Non-pigmented ciliary epithelial cell (primary cell): ENCODE measurements around the gene TTBK2.

Source experiments
- DNase-seq: peaks from one replicate; pipeline ENCODE4 v3.0.0-alpha.2; 2010; ENCODE audit warnings: low read depth

TTBK2 gene

DNA sequence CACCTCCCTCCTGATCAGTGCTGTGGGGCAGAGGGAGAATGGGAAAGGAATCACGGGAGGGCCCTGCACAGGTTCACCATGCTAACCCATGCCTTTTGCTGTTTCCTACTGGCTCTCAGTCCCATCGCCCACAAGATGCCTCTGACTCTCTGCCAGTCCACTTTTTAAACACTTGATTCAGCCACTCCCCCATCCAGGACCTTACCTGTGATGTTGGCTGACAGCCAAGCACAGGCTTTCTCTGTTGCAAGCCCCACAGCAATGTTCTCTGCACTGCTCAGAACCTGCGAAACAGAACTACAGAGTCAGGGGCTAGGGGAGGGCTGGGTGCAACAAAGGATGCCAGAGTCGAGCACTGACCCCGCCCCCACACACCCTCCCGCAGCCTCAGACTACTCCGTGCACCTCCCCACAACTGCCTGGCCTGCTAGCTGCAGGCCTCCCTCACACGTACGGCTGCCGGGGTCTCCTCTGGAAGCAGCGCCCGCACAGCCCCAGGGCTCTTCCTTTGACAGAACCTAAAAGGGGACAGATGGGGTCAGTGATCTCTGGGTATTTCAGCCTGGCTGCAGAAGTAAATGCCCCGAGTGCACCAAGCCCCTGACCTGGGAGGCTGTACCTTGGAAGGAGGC, 192.7 kb downstream of the TTBK2 start:
- DNase-seq: no peak

DNA sequence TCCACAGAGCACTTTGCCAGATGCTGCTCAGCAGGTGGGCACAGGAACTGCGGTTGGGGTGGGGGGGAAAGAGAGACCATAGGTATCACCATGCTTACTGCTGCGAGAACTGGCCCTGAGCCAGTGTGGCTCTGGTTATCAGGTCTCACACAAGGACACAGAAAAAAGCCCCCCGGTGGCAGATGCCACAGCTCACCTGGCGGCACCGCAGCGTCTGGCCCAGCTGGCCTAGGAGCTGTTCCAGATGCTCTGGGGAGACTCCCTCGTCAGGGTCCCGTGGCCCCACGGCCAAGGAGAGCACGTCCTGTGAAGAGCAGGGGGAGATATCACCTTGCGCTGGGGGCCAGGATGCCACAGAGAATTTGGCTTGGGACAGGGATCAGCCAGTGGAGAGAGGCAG, 194.5 kb downstream of the TTBK2 start:
- DNase-seq: no peak

DNA sequence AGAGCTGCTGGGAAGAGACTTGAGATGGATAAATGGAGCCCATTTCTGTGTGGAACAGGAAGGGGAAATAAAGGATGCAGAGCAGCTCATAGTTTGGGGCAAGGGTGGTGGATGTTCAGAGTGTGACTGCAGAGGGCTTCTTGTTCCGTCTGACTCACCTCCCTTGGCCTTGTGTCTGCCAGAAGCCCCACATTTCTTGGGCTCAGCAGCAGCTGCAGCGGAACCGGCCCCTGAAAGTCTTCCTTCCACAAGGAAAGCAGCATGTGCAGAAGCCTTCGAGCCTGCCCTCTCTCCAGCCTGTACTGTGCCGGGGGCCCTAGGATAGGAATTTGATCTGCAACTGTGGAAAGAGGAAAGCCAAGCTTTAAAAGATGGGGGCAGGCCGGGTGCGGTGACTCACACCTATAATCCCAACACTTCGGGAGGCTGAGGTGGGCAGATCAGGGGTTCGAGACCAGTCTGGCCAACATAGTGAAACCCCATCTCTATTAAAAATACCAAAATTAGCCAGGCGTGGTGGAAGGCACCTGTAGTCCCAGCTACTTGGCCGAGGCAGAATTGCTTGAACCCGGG, 195.2 kb downstream of the TTBK2 start:
- DNase-seq: no peak

- DNase-seq: no peak
These were observed 196.3 kb downstream of the TTBK2 start for GRCh38 chr15:42724276-42724675.

DNA sequence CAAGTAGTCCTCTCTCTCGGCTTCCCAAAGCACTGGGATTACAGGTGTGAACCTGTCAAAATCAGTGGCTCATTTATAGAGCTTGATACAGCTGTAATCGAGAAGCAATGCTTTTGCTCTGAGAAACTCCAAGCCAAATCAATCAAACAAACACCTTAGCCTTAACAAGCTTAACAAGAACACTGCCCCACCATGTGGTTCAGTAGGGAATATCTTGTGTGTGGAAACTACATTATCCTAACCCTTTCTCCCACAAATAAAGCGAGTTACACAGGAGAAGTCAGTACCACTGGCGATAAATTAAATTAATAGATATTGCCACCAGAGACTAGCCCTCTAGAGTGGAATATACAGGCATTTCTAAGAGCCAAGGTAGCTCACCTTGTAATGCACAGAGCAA, 197.5 kb downstream of the TTBK2 start:
- DNase-seq: no peak

DNA sequence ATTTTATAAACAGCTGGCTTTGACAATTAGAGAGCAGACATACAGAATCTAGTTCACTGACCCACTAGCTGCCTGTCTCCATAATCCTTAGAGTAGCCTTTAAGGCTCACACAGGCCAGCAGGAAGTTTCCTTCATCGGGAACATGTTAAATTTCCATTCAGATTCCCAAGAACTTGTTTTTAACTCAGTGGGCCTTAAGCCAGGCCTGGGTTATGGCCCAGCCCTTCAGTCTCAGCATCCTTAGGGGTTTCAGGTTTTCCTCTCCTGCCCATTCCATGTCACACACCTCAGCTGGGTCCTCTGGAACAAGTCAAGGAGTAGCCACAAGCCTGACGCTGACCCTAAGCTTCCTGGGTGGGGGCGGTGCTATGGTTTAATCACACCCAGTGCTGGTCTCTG, 198.7 kb downstream of the TTBK2 start:
- DNase-seq: no peak

- DNase-seq: no peak
These were observed 199.6 kb downstream of the TTBK2 start for GRCh38 chr15:42721016-42721415.

DNA sequence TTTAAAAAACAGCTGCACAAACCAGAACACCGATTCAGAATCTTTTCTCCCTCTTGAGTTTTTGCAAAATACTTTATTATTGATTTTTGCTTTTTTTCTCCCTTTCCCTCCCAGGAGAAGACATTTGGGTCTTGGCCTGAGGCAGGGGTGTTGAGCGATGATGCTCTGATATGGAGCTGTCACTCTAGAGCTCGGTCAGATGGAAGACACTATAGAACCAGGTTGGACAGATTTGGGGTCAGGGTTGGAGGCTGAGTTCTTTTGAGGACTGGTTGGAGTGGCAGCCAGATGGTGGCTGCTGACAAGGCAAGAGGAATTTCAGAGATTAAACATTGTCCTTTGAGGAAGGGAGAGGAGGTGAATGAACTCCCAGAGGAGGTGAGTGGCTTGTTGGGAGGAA, 200.5 kb downstream of the TTBK2 start:
- DNase-seq: no peak

DNA sequence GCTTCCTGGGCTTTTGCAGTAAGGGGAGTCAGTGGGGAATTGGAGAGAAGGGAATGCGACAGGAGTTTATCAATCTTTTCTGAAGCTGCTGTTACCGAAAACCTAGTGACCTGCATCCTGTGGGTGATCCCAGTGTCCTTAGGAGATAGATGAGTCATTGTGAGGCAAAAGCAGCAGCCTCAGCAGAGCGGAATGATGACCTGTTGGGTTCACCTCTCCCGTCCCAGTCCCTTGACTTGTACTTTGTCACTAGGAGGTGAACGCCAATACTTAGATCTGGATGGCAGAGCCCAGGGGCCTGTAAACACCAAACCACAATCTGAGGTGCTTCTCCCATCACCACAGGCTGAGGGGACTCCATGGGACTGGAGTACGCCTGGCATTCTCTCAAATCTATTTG, 201.5 kb downstream of the TTBK2 start:
- DNase-seq: no peak

DNA sequence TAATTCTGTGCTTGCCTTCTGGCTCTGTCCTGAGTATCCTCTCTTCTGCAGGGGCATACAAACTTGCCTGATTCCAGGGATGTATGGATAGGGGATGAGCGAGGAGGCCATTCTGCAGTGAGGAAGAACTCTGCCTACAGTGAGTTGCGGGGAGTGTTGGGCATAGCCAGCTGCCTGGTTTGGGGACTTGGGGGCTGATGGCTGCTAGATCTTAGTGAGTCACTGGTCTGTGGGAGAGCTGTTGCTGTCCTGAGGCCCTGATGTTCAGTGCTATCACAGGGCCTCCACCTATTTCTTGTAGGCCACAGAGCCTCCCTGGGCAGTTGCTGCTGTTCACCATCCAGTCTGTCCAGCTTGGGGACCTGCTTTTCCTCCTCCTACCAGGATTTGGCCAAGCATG, 204.0 kb downstream of the TTBK2 start:
- DNase-seq: no peak

DNA sequence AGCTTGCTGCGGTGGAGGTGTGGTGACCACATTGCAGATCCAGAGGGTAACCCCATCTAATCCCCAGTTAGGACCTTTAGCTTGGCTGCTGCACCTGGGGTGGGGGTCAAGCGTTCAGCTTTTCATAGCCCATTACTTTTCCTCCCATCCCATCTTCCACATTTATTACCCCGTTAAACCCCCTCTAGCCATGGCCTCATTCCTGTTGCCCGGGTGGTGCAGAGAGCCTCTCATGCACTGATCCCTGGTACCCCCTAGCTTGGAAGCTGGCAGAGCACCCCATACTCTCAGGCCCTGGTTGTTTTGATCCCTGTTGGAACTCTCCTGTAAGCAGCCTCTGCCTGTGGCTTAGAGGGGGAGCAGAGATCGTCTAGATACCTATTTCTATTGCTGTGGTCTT, 204.5 kb downstream of the TTBK2 start:
- no peak for DNase-seq

DNA sequence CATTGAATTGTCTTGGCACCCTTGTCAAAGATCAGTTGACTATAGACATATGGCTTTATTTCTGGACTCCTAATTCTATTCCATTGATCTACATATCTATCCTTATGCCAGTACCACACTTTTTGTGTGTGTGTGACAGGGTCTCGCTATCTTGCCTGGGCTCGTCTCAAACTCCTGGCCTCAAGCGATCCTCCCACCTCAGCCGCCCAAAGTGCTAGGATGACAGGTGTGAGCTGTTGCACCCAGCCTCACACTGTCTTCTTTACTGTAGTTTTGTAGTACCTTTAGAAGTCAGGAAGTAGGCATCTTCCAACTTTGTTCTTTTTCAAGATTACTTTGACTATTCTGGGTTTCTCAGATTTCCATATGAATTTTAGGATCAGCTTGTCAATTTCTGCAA, 208.0 kb downstream of the TTBK2 start:
- DNase-seq: no peak

GRCh38 chr15:42711746-42712145, 208.8 kb downstream of the TTBK2 start:
- no peak for DNase-seq

DNA sequence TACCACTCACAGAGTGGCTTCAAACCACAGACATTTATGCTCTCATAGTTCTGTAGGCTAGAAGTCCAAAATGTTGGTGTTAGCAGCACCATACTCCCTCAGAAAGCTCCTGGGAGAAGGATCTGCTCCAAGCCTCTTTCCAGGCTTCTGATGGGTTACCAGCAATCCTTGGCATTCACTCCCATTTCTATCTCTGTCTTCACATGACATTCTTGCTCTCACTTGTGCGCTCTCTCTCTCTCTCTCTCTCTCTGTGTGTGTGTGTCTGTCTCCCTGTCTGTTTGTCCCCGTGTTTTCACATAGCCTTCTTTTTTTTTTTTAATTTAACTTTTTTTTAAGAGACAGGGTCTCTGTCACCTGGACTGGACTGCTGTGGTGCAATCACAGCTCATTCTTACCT, 209.9 kb downstream of the TTBK2 start:
- DNase-seq: no peak

DNA sequence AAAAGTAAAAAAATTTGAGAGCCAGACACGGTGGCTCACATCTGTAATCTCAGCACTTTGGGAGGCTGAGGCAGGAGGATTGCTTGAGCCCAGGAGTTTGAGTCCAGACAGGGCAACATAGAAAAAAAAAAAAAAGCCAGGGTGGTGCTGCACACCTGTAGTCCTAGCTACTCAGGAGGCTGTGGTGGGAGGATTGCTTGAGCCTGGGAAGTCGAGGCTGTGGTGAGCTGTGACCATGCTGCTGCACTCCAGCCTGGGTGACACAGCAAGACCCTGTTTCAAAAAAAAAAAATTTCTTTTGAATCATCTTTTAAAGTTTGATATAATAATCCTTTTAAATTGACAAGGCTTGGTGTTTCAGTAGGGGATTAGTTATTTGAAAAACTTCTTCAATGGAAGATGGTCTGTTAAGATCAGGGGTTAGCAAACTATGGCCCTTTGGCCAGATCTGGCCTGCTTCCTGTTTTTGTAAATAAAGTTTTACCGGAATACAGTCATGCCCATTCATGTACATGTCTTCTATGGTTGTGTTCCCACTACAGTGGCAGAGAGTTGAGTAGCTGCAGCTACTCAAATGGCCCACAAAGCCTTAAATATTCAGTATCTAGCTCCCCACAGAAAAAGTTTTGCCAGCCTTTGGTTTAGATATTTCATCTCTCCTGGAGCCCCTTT, 212.6 kb downstream of the TTBK2 start:
- DNase-seq: no peak

- no peak for DNase-seq
These were observed 213.5 kb downstream of the TTBK2 start for GRCh38 chr15:42707068-42707467.

DNA sequence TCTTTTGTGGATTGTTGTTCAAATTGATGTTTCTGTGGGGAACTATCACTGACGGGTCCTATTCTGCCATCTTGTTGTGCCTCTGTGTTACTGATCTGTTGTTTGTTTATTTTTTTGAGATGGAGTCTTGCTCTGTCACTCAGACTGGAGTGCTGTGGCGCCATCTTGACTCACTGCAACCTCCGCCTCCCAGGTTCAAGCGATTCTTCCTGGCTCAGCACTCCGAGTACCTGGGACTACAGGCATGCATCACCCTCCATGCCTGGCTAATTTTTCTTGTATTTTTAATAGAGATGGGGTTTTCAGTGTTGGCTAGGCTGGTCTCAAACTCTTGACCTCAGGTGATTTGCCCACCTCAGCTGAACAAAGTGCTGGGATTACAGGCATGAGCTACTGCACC, 215.2 kb downstream of the TTBK2 start:
- DNase-seq: no peak

DNA sequence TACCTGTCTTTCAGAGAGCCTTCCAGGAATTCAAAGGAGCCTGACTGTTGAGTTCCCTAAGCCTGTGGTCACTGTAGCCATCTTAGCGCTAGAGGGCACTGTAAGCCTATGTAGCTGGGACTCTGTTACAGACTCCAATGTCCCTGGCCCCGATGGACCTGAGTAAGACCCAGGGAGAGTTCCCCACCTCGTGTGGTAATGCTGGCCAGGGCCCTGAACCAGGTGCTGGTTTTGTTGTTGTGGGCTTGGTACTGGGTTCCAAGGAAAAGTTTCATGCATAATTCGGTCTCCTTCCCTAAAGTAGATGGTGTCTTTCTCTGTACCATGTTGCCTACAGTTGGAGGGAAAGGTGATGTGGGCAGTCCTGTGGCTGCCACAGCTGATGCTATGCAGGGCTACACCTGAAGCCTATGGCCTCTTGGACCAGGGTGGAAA, 216.1 kb downstream of the TTBK2 start:
- peak; percentile 38 for DNase-seq

DNA sequence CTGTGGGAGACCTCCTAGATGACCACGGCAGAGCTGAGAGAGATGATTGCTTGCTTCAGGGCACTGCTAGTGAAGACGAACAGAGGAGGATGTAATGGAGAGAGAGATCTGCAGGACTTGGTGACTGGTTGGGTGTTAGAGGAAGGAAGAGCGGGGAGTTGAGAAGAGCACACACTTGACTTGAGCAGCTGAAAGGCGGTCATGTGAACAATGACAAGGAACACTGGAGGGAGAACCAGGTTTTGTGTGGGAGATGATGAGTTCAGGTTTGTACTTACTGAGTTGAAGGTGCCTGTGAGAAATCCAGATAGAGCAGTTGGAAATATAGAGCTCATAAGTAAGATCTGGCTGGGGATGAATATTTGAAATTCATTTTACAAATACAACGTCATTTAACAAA, 224.0 kb downstream of the TTBK2 start:
- no peak for DNase-seq

DNA sequence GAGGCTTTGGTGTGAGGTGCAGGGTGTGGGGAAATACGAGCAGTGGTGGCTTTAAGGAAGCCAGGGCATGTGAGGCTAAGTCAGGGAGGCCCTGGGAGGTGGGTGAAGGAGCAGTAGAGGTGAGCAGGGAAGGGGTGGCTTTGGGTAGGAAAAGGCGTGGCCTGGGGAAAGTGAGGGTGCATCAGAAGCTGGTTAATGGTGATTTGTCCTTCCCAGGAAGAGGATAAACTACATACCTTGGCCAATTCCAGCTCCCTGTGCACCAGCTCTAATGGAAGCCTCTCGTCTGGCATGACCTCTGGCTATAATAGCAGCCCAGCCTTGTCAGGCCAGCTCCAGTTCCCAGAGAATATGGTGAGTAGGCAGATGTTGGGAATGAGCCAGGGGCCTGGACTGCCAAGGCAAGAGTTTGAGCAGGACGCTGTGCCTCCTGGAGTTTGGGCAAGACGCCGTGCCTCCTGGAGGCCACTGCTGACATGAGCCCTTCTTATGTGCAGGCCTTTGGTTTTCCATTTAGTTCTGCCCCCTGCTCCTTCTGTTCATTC, 225.0 kb downstream of the TTBK2 start:
- no peak for DNase-seq

- no peak for DNase-seq
These were observed 226.2 kb downstream of the TTBK2 start for GRCh38 chr15:42694398-42694797.

GRCh38 chr15:42693942-42694341, 226.6 kb downstream of the TTBK2 start:
- DNase-seq: no peak

GRCh38 chr15:42693496-42693895, 227.1 kb downstream of the TTBK2 start:
- DNase-seq: no peak

- DNase-seq: no peak
These were observed 227.6 kb downstream of the TTBK2 start for GRCh38 chr15:42692997-42693396.
